RWPE1 (cell line): ENCODE measurements around the gene RBM20.

Experiments used
- CTCF ChIA-PET: fragments of 350-600 bp; sonication (Branson Sonifier 250); formaldehyde crosslinking; extraction: SDS; loops from one replicate; lab custom pipeline; 2021; lab: Yijun Ruan, JAX
- POLR2A ChIA-PET: fragments of 400-600 bp; formaldehyde crosslinking; extraction: SDS; loops from one replicate; lab custom pipeline; 2020; ENCODE audit warnings: antibody characterized with exemption; ENCODE audit not compliant: low non-redundant PET; lab: Yijun Ruan, JAX
- DNase-seq: peaks from one replicate; pipeline ENCODE4 v3.0.0; 2012; ENCODE audit warnings: low spot score
- H3K27ac ChIP-seq: fragments of 450-650 bp; 2 replicates; pipeline ENCODE4 v1.5.1; 2017
- CTCF ChIP-seq: fragments of 450-650 bp; conservative IDR thresholded peaks from 2 replicates; pipeline ENCODE4 v1.5.1; 2017; ENCODE audit warnings: low read depth, mild to moderate bottlenecking

Gene RBM20

GRCh38 chr10:110818311-110819256, 174.4 kb downstream of the RBM20 start:
- ChIA-PET CTCF (interaction anchor here (0.7 kb wide), 1 partner anchor 15 kb away, joined by 4 read pairs; no protein-coding TSS in a partner anchor), POLR2A (no interaction called here)
- no peak for TF ChIP-seq CTCF
- no peak overlapping the region for H3K27ac ChIP-seq
- no peak for DNase-seq

- no peak for DNase-seq
- CTCF ChIA-PET, result no interaction called here
- TF ChIP-seq CTCF, result no peak
- peak overlapping the region; percentile 29 for H3K27ac ChIP-seq
- POLR2A ChIA-PET, result no interaction called here
Measured at GRCh38 chr10:110820321-110820814, 176.2 kb downstream of the RBM20 start.

GRCh38 chr10:110821508-110821907, 177.4 kb downstream of the RBM20 start:
- POLR2A ChIA-PET, result no interaction called here
- CTCF ChIA-PET, result interaction anchor here (1.9 kb wide), 1 partner anchor 75 kb away, joined by 5 read pairs; no protein-coding TSS in a partner anchor
- no peak for DNase-seq
- H3K27ac ChIP-seq, result no peak overlapping the region
- TF ChIP-seq CTCF, result no peak

GRCh38 chr10:110822035-110822711, 178.0 kb downstream of the RBM20 start:
- no peak for DNase-seq
- no peak overlapping the region for H3K27ac ChIP-seq
- ChIA-PET CTCF (interaction anchor here (1.9 kb wide), 1 partner anchor 76 kb away, joined by 5 read pairs; no protein-coding TSS in a partner anchor), POLR2A (no interaction called here)
- no peak for TF ChIP-seq CTCF

- CTCF ChIA-PET, result interaction anchor here (1.9 kb wide), 1 partner anchor 76 kb away, joined by 5 read pairs; no protein-coding TSS in a partner anchor
- POLR2A ChIA-PET, result no interaction called here
- no peak for DNase-seq
- no peak overlapping the region for H3K27ac ChIP-seq
- no peak for TF ChIP-seq CTCF
Measured at GRCh38 chr10:110822712-110823311, 178.7 kb downstream of the RBM20 start.

GRCh38 chr10:110824152-110824441, 180.0 kb downstream of the RBM20 start:
- no peak for TF ChIP-seq CTCF
- no peak for DNase-seq
- H3K27ac ChIP-seq, result no peak overlapping the region
- CTCF ChIA-PET, result no interaction called here
- POLR2A ChIA-PET, result no interaction called here
